GM12878 (cell line): ENCODE data around the gene SAP30L. TPM values are rescaled to one million over a fixed set of nuclear protein-coding genes. Genes with fewer than 3 reads are reported as not detected.

Experiments used
- ATAC-seq: fragments of 200-7000 bp; cut with Tn5 transposase; 3 replicates; pipeline ENCODE4 v1.9.1; 2020; ENCODE audit warnings: mild to moderate bottlenecking, moderate library complexity
- BruUV-seq: library from RNA; stranded (reverse); fragments of 400-500 nt; replicated peaks from 2 replicates; lab custom pipeline; 2021; lab: Mats Ljungman, UMichigan
- CTCF ChIA-PET: fragments of 300-600 bp; sonication (Branson Sonifier 250); formaldehyde crosslinking; extraction: SDS; loops from one replicate; lab custom pipeline; 2021; ENCODE audit warnings: inconsistent platforms; lab: Yijun Ruan, JAX
- POLR2A ChIA-PET: fragments of 350-600 bp; formaldehyde crosslinking; extraction: SDS; loops from one replicate; lab custom pipeline; 2021; ENCODE audit warnings: inconsistent platforms; lab: Charles Lee
- RAD21 ChIA-PET: fragments of 300-600 bp; sonication (Branson Sonifier 250); formaldehyde crosslinking; loops from one replicate; lab custom pipeline; 2023; ENCODE audit warnings: antibody characterized with exemption; ENCODE audit not compliant: unreplicated experiment; lab: Charles Lee
- SMC1A ChIA-PET: fragments of 300-600 bp; sonication (Branson Sonifier 250); formaldehyde crosslinking; loops from one replicate; lab custom pipeline; 2023; ENCODE audit not compliant: unreplicated experiment, uncharacterized antibody; lab: Charles Lee
- DNase-seq: peaks from one replicate; pipeline ENCODE4 v3.0.0-alpha.2; 2011; ENCODE audit warnings: low read depth, low spot score
- FAIRE-seq: peaks from 3 replicates; lab custom pipeline; 2011; peaks lifted over from hg19 to GRCh38; lab: Jason Lieb, UNC
- H2AFZ ChIP-seq: 2 replicates; pipeline ENCODE4 v1.6.0; 2011; ENCODE audit warnings: low read depth, low read length, control low read depth; ENCODE audit not compliant: control insufficient read depth
- H3K27ac ChIP-seq: 2 replicates; pipeline ENCODE4 v1.5.1; 2011; ENCODE audit warnings: control low read depth; ENCODE audit not compliant: control insufficient read depth, insufficient read depth
- H3K27me3 ChIP-seq, 2 experiments: replicated peaks in 1 of 2; 2 replicates each; pipeline versions ENCODE4 v1.6.0 to v1.6.1; 2011; ENCODE audit warnings: low read length in 1 of 2; ENCODE audit not compliant: control insufficient read depth in 2 of 2, insufficient read depth in 2 of 2
- H3K36me3 ChIP-seq, 2 experiments: 2 replicates each; pipeline ENCODE4 v1.5.1; 2011; ENCODE audit warnings: low read length in 1 of 2; ENCODE audit not compliant: control insufficient read depth in 2 of 2, insufficient read depth in 2 of 2
- H3K4me1 ChIP-seq: 2 replicates; pipeline ENCODE4 v1.6.1; 2011; ENCODE audit warnings: mild to moderate bottlenecking, low read length, moderate library complexity, mixed read lengths; ENCODE audit not compliant: control insufficient read depth, insufficient read depth
- H3K4me2 ChIP-seq: 2 replicates; pipeline ENCODE4 v1.6.0; 2011; ENCODE audit warnings: control low read depth; ENCODE audit not compliant: control insufficient read depth, insufficient read depth
- H3K4me3 ChIP-seq: fragments of 200-600 bp; sonication (generic); 2 replicates; pipeline ENCODE4 v1.5.1; 2016
- H3K79me2 ChIP-seq: 2 replicates; pipeline ENCODE4 v1.6.0; 2011; ENCODE audit warnings: low read length; ENCODE audit not compliant: control insufficient read depth, insufficient read depth
- H3K9ac ChIP-seq: 2 replicates; pipeline ENCODE4 v1.8.0; 2011; ENCODE audit warnings: low read length, control low read depth, mixed read lengths; ENCODE audit not compliant: control insufficient read depth, insufficient read depth
- H3K9me3 ChIP-seq: replicated peaks from 3 replicates; pipeline ENCODE4 v1.5.1; 2011; ENCODE audit warnings: mild to moderate bottlenecking, low read length; ENCODE audit not compliant: control insufficient read depth, insufficient read depth
- H4K20me1 ChIP-seq: 2 replicates; pipeline ENCODE4 v1.6.0; 2011; ENCODE audit not compliant: control insufficient read depth, insufficient read depth
- CEBPB ChIP-seq, 2 experiments: fragments of 150-350 bp in 1 of 2; IDR thresholded peaks; 2 replicates each; pipeline ENCODE4 v1.6.1; 2012 to 2014; ENCODE audit warnings: low read depth in 2 of 2, low read length in 2 of 2, borderline replicate concordance in 1 of 2, inconsistent platforms in 1 of 2
- FOXK2 ChIP-seq: fragments of 450-650 bp; IDR thresholded peaks from 2 replicates; pipeline ENCODE4 v1.6.1; 2017; ENCODE audit warnings: mild to moderate bottlenecking, moderate library complexity
- MTA2 ChIP-seq: fragments of 450-650 bp; IDR thresholded peaks from 2 replicates; pipeline ENCODE4 v1.6.1; 2016; ENCODE audit warnings: low read depth, mild to moderate bottlenecking, moderate library complexity
- PAX8 ChIP-seq: fragments of 450-650 bp; IDR thresholded peaks from 2 replicates; pipeline ENCODE4 v1.6.1; 2017; ENCODE audit warnings: mild to moderate bottlenecking, moderate library complexity
- RAD21 ChIP-seq: IDR thresholded peaks from 2 replicates; pipeline ENCODE4 v1.6.1; 2011; ENCODE audit warnings: mild to moderate bottlenecking, low read depth, low read length, moderate library complexity; ENCODE audit not compliant: insufficient read depth
- SIN3A ChIP-seq: IDR thresholded peaks from 2 replicates; pipeline ENCODE4 v1.6.1; 2012; ENCODE audit warnings: low read depth, low read length, improper control_type of control experiment
- SIX5 ChIP-seq: IDR thresholded peaks from 2 replicates; pipeline ENCODE4 v1.6.1; 2011; ENCODE audit warnings: mild to moderate bottlenecking, low read depth, low read length, moderate library complexity; ENCODE audit not compliant: severe bottlenecking
- SKIL ChIP-seq: fragments of 450-650 bp; IDR thresholded peaks from 2 replicates; pipeline ENCODE4 v1.6.1; 2017; ENCODE audit warnings: mild to moderate bottlenecking, low read depth, inconsistent platforms; ENCODE audit not compliant: poor library complexity, severe bottlenecking
- SREBF2 ChIP-seq: IDR thresholded peaks from 2 replicates; pipeline ENCODE4 v1.6.1; 2012; ENCODE audit warnings: mild to moderate bottlenecking, low read length
- SUZ12 ChIP-seq: fragments of 200-600 bp; sonication (generic); IDR thresholded peaks from one replicate; pipeline ENCODE4 v1.6.1; 2018; ENCODE audit warnings: antibody characterized with exemption, mild to moderate bottlenecking; ENCODE audit not compliant: unreplicated experiment
- ZBED1 ChIP-seq: IDR thresholded peaks from 2 replicates; pipeline ENCODE4 v1.6.1; 2016; ENCODE audit warnings: borderline replicate concordance
- WGBS: methylation state at CpG from one replicate; pipeline ENCODE4 v1.1.6; 2016; ENCODE audit warnings: low lambda C conversion rate; ENCODE audit not compliant: insufficient replicate concordance, insufficient coverage; ENCODE audit errors: missing lambda C conversion rate; 5-methylcytosine and 5-hydroxymethylcytosine counted together
- in situ Hi-C: fragments of 300-500 bp; cut with MboI; formaldehyde crosslinking; loops from 9 replicates; pipeline ENCODE4 v1.14.3; 2018; ENCODE audit warnings: mixed read lengths
- intact Hi-C: fragments of 100-400 bp; cut with micrococcal nuclease; formaldehyde crosslinking; loops from one replicate; pipeline ENCODE4 v1.14.2; 2022; ENCODE audit not compliant: unreplicated experiment
- polyA plus RNA-seq, 11 experiments: library from polyadenylated mRNA; depleted of rRNA in 4 of 11; unstranded in 6 of 11; stranded (reverse) in 5 of 11; fragments of >200 nt; fragmentation: Nextera tagmentation in 4 of 11; fragmentation: Illumina TruSeq in 1 of 11; extraction: Ambion mirVana in 4 of 11; extraction: Trizol in 1 of 11; gene quantifications; 1 replicate in 1 of 11; 2 replicates in 10 of 11; pipeline versions ENCODE4 v1.2.1 to v1.2.3, GENCODE V29; 2011 to 2016; ENCODE audit warnings: inconsistent platforms in 2 of 11, missing spikeins in 2 of 11, low read depth in 1 of 11
- total RNA-seq, 4 experiments: library from RNA; depleted of rRNA in 3 of 4; stranded (reverse); fragments of >200 nt in 3 of 4; fragmentation: Illumina TruSeq in 1 of 4; extraction: Trizol in 1 of 4; gene quantifications; 2 replicates each; pipeline versions ENCODE4 v1.2.1 to v1.2.3, GENCODE V29; 2013 to 2021

Gene SAP30L
- total and polyA plus RNA-seq, 10 of the 15 experiments (the other 5 are each of a cell fraction or from before 2014, with no cell fraction given) = 2.4 to 36.8 (median 15.7) TPM

DNA sequence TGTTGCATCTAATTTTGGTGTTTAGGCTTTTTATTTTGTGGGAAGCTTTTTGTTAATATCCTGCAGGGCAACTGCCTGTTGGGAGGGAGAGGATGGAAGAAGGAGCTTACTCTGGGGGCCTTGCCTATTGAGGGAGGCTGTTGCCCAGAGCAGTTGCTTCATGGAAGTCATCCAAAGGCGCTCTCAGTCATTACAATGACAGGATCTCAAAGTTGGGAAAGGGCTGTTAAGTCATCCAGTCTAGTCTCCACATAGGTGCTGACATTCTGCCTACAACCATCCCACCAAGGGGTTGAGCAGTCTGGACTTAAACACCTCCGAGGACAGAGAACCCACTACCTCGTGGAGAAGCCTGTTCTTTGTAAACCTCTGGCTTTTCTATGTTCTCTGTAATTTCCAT is 13.2 kb downstream of the SAP30L start:
- POLR2A ChIA-PET = interaction anchor here (1.3 kb wide), 1 partner anchor 10 kb away, joined by 3 read pairs; no protein-coding TSS in a partner anchor
- intact Hi-C loops (no loop called here), in situ Hi-C loops (no loop called here)
- no peak overlapping the region for H3K4me3 ChIP-seq
- no peak for TF ChIP-seq SIX5
- no peak for TF ChIP-seq SKIL
- no peak for TF ChIP-seq PAX8
- no peak for TF ChIP-seq CEBPB (IDR thresholded peaks at IDR 0.05; ENCODE audit: borderline replicate concordance in 1 of 2, low read depth in 2 of 2, low read length in 2 of 2)
- no peak for TF ChIP-seq ZBED1
- TF ChIP-seq SREBF2 = no peak
- TF ChIP-seq FOXK2 = no peak
- TF ChIP-seq MTA2 = no peak
- no peak for TF ChIP-seq RAD21
- TF ChIP-seq SUZ12 = no peak
- TF ChIP-seq SIN3A = no peak
- H3K9ac ChIP-seq = no peak overlapping the region
- CTCF ChIA-PET = interaction anchor here (1.8 kb wide), 1 partner anchor 61 kb away, joined by 5 read pairs; no protein-coding TSS in a partner anchor
- H3K36me3 ChIP-seq = peaks cover 3 to 20% of the 10 kb centered on the region in 2 experiments; a peak in 3 of 4 replicates
- no peaks in the 10 kb centered on the region for H3K9me3 ChIP-seq
- H3K4me2 ChIP-seq = no peak overlapping the region
- no peaks in the 10 kb centered on the region for H3K79me2 ChIP-seq
- ATAC-seq (no peak), DNase-seq (no peak), FAIRE-seq (no peak)
- no TSS peak for BruUV-seq
- 64% methylated on average over 3 of the region's 3 CpGs for WGBS
- no peaks in the 10 kb centered on the region for H4K20me1 ChIP-seq
- H3K27me3 ChIP-seq = no peaks in the 10 kb centered on the region
- SMC1A ChIA-PET = interaction anchor here (0.8 to 1.3 kb wide), 2 partner anchors 9 to 21 kb away, joined by 3 read pairs; no protein-coding TSS in a partner anchor
- H3K4me1 ChIP-seq = no peaks in the 10 kb centered on the region
- H2AFZ ChIP-seq = no peak overlapping the region
- RAD21 ChIA-PET = no interaction called here
- H3K27ac ChIP-seq = no peak overlapping the region
